ENCODE results near the gene FGFR2.

DNA sequence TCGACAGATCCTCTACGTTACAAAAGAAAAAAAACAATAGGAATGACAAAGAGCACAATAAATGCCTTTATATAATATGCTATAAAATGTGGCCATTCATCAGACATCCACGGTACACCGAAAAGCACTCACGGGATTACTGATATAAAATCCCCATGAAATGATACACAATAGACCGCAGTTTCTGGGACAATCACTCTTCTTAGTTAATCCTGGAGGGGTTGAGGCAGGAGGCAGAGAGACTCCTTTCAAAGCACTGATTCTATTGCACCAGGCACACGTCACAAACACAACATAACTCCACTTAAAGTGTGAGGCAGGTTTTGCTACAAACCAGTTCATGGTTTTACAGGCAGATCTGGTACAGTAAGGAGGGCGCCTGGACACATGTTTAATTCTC lies 113.8 kb downstream of the FGFR2 start:
- TF ChIP-seq, protein P1, sequence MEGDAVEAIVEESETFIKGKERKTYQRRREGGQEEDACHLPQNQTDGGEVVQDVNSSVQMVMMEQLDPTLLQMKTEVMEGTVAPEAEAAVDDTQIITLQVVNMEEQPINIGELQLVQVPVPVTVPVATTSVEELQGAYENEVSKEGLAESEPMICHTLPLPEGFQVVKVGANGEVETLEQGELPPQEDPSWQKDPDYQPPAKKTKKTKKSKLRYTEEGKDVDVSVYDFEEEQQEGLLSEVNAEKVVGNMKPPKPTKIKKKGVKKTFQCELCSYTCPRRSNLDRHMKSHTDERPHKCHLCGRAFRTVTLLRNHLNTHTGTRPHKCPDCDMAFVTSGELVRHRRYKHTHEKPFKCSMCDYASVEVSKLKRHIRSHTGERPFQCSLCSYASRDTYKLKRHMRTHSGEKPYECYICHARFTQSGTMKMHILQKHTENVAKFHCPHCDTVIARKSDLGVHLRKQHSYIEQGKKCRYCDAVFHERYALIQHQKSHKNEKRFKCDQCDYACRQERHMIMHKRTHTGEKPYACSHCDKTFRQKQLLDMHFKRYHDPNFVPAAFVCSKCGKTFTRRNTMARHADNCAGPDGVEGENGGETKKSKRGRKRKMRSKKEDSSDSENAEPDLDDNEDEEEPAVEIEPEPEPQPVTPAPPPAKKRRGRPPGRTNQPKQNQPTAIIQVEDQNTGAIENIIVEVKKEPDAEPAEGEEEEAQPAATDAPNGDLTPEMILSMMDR (IDR thresholded peaks at IDR 0.05): no peak
- TF ChIP-seq POLR2A (IDR thresholded peaks at IDR 0.05): no peak
